GM21447 (cell line): ENCODE results near the gene CCR7.

Experiments
- ATAC-seq: cut with Tn5 transposase; IDR thresholded peaks from one replicate; pipeline ENCODE4 v1.9.1; 2021; ENCODE audit not compliant: unreplicated experiment

The CCR7 gene, protein sequence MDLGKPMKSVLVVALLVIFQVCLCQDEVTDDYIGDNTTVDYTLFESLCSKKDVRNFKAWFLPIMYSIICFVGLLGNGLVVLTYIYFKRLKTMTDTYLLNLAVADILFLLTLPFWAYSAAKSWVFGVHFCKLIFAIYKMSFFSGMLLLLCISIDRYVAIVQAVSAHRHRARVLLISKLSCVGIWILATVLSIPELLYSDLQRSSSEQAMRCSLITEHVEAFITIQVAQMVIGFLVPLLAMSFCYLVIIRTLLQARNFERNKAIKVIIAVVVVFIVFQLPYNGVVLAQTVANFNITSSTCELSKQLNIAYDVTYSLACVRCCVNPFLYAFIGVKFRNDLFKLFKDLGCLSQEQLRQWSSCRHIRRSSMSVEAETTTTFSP

DNA sequence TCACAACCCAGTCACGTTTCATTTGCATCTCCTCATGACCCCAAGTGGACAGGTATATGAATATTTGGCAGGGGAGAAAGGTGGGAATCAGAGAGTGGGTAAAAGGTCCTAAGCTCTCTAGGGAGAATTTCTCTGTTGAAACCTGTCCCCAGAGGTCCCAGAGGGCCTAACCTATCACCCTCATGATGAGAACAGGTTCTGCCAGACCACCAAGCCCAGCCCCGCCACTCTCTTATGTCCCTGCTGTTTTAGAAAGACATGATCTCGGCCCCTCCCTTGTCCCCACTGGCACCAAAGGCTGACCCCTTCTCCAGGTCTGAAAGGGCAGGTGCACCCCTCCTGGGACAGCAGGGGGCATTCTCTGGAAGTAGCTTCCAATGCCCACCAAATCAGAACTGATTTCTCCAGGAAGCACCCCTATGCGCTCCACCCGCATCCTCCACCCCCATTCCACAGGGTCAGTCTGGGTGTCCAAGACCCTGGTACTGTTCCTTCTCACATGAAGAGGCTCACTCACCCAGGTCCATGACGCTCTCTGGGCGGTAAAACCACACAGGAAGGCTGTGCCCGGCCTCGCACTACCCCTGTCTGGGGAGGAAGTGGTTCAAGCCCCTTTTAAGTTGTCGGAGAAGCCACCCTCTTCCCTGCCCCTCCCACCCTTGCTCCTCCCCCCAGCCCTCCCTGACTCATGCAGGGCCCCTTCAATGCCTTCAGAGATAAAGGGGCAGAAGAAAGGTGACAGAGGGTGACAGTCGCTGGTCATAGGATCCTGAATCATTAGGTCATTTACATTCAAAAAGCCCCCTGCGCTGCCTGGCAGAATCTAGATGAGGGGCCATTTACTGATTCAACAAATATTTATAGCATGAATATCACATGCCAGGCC is at the start of gene CCR7:
TSS of gene CCR7 (minus strand) at position 590 of the 886 bp plus-strand sequence. CDS start at position 527, 63 bp downstream.
- ATAC-seq: no peak

DNA sequence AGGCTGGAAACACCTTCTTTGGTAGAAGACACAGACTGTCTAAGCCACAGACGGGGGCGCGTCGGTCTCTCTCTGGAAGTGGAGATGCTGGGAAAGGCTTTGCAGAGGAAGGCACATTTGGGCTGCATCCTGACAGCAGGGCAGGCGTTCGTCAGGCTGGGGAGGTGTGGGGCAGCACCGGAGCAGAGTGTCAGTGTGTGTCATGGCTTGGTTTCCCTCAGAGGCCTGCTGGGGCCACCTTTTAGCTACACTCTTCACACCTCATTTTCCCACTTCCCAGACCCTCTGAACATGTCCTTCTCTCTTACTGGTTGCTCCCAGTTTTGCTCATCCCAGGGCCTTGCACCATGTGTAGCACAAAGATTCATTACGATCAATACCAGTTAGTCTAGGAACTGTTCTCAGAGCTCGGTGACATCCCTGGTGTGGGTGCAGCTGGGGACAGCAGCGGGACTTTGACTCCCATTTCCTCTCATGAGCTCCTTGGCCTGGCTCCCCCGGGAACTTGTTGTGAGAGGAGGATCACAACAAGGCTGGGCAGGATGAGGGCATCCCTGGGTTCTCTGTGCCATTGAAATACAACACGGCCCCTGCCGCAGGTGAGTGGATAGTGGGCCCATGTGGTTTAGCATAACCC is 49.3 kb upstream of the CCR7 start:
- ATAC-seq: no peak

DNA sequence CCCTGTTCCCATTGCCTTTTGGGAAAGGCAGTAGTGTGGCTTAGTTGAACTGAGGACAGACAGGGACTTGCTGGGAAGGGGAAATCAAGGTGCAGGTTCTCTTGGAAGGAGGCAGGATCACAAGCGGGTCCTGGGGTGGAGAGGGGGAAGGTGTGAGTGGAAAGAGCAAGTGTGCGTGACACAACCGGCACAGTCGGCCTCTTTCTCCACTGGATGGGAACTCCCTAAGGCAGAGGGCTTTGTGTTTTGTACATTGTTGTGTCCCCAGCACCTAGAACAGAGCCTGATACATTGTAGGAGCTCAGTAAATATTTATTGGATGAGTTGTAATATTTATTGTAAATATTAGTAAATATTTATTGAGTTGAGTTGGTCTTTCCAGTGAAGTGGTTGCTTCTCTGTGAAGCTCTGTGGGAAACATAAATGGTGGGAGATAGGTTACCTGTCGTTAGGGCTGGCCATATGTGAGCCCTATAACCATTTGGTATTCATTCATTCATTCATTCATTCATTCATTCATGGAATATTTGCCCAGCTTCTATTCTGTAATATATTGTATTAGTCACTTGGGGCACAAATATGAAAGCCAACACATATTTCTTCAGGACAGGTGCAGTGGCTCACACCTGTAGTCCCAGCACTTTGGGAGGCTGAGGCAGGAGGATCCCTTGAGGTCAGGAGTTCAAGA is 48.3 kb upstream of the CCR7 start:
- ATAC-seq: no peak

DNA sequence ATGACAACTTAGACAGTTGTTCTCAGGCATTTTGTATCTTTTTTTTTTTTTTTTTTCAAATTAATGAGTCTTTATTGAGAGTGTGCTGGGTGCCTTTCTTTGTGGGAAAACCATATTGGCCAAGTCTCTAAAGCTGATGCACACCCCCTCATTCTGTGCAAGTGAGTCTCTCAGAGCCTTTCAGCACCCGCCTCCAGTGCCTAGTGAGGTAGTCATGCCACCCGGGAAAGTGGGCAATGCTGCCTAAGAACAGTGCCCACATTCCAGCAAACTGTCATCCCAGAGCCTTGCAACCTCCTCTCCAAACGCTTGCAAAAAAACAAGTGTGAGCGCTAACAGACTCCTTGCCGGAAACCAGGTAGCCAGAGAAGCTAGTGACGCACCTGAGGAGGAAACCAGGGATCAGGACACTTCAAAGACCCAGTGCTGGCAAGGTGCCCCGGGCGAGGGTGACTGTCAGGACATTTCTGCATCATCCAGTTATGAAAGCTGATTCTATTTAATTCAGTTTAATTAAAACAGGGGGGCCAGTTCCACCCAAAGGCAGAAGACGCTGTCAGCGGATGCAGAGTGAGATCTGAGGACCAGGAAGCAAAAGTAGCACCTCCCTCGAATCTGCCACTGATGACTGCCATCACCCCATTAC is 47.5 kb upstream of the CCR7 start:
- no peak for ATAC-seq

DNA sequence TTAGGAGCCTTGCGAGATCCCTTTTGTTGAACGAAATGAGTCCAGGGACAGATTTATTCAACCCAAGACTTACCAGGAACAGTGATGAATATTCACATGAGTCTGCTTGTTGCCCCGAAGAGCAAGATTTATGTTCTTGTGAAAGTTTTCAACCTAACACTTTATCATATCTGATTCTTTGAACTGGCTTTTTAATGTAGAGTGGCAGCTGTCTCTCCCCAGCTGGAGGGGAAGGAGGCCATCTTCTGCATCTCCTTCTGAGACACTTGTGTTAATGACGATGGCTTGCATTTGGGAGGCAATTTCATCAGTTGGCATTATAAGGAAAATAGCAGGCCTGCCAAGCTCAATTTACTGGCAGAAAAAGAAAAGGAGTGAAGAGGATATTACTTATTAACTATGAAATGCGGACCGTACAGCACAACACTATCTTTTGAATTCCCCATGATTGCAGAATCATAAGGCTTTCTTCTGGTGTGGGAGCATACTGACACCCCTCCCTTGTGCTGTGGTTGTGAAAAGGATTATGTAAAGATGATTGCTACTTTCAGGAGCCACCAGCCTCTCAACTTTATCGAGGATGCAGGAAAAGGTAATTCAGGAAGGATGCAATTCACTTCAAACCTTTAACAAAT is 46.7 kb upstream of the CCR7 start:
- no peak for ATAC-seq

DNA sequence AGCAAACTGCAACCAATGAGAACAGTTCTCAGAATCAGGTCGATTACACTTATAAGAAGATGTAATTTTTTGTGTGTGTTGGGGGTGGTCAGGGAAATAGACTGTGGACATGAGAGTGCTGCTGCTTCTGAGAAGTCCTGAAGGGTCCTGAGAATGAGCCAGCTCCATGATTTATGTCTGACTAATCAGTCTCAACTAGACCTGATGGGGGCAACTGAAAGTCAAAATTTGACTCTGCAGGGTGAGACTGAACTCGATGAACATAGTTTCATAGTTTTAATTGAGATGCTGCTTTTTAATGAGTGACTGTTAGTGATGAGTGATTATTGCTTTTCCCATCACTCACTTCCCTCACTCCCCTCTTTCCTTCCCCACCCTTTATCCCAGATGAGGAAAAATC is 45.1 kb upstream of the CCR7 start:
- ATAC-seq: no peak

DNA sequence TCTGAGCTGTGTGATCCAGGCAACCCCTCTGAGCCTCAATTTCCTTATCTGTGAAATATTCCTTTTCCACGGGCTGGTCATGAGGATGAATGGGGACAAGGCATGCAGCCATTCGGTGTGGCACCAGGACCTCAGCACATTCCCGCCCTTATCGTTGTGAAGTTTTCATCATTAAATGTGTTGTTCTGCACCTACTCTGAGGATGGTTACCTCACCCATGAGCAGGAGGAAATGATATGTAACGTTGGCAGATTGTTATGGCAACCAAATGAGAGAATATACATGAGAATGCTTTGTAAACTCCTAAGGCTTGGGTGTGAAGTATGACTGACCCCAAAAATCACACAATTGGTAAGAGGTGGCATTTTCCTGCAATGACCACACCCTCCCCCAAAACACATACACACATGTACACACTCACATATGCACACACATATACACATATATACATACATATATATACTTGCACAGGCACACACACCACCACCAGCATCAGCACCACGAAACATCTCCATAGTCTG is 42.8 kb upstream of the CCR7 start:
- ATAC-seq: no peak

DNA sequence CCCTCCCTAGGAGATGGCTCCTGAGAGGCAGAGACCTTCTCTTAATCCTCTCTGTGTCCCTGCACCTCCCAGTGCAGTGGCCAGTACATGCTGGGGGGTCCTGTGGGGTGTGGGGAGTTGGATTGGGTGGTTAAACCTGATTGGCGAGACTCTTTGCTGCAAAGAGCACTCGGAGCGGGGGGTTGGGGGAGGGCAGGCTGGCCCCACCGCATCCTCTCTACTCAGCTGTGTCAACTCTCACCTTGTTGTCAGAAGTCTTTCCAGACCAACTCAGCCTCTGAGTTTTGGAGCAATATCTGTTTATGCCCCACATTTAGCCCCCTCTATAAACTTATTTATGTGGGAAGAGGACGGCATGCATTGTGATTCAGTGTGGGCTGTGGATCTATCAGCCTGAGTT is 42.4 kb upstream of the CCR7 start:
- no peak for ATAC-seq

DNA sequence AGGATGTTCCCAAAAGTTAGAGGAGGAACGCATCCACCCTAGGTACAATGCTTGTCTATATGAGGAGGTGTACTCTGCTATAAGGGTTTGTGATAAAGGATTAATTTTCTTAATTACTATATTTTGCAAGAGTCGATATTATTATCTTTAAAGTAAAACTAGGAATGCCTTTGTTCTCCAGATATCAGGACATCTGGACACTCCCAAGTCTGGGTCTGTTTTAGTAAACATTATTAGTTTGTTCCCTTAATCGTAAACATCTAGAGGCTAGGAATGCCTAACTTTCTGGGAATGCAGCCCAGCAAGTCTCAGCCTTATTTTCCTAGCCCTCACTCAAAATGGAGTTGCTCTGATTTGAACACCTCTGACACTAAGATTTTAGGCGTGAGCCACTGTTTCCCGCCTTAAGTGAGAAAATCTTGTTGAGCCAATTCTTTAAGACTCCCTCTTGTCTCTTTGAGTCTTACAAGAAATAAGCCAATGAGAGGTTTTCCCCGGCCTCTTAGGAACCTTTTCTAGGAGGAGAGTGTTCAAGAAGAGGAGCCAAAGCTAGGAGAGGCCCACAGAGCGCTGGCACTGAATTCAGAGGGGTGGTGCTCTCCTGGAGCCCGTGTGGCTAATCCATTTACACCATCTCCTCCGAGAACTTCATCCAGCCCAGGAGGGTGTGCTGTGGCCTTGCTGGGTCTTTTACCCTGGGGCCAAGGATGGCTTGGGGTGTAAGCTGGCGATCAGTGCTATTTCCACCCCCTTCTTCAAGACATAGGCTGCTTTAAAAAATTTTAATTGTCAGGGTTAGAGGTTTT is 41.5 kb upstream of the CCR7 start:
- no peak for ATAC-seq

DNA sequence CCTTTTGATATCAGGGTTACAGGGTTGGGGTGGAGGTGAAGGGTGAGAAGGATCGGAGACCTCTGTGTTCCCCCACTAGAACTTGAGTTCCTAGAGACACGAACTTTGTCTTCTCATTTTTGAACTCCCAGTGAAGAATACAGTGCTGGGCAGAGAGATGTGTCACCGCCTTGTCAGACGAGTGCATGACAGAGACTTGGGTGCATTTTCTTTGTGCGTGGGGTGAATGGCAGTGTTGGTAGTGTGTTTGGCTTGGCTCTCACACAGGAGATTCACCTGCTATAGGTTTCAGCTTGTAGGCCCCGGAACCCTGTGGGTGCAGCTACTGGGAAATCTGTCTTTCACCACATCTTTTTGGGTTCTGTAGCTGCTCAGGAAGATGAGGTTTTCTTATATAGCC is 40.0 kb upstream of the CCR7 start:
- no peak for ATAC-seq

DNA sequence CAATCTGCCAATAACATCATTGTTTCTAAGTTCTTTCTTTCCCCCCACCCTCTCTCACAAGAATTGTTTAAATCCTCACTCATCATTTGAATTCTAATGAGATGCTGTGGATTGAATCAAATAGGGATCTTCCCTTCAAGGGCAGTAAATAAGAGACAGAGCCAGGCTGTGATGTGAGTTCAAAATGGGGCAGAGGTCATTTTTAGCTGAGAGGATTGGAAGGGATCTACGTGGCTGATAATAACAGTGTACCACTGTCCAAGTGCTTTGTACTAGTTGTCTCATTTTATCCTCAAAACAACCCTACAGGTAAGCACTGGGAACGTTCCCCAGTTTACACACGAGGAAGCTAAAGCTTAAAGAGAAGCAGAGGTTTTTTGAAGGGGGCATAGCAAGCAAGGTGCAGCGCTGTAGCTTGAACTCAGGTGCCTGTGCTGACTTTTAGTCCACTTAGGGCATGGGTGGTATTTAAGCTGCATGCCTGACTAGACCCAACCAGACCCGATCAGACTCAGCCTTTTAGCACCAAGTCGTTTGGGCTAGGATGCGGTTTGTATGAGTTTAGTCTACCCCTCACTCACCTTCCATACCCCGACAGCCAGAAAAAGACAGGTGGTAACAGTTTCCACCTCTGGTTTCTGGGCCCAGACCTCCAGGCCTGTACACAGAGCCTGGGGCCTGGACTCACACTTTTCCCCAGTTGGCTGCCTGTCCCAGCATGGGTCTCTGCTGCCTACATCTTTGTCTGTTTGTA is 39.2 kb upstream of the CCR7 start:
- ATAC-seq: no peak

DNA sequence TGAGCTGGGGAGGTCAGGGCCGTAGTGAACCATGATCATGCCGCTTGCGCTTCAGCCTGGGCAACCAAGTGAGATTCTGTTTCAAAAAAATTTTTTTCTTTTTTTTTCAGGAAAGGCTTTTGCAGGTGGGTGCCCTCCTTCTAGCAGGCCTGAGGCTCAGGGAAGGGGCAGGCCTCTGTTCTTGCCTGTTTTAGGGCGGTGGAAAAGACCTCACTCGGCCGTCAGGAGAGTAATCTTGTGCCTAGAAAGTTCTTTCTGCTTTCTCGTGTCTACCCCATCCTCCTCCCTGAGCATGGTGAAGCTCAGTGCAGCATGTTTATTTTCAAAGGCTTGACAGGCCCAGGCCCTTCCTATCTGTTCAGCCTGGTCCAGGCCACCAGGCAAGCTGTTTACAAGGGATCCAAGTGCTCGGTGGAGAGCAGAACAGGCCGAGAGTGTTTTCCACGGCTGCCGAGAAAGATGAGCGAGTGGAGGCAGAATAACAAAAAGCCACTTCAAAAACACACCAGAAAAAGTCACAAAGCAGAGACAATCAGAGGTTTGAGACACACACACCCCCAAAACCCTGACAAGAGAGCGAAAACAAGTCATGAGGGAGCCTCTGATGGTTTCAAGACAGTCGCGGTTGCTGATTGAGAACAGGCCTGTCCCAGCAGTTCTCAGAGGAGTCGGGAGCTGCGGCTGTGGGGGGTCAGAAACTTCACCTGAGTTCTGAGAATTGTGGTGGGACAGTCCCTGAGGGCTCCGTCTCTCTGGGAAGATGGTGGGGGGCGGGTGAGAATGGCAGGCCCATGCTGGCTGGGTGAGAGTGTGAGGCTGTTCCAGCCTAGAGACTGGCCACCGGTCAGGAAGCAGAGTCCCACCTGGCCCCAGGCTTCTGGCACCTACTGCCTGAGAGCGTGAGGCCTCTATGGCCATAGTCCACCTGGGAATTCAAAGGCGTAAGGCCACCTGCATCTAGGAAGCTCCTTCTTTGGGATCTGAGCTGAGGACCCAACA is 37.5 kb upstream of the CCR7 start:
- no peak for ATAC-seq

DNA sequence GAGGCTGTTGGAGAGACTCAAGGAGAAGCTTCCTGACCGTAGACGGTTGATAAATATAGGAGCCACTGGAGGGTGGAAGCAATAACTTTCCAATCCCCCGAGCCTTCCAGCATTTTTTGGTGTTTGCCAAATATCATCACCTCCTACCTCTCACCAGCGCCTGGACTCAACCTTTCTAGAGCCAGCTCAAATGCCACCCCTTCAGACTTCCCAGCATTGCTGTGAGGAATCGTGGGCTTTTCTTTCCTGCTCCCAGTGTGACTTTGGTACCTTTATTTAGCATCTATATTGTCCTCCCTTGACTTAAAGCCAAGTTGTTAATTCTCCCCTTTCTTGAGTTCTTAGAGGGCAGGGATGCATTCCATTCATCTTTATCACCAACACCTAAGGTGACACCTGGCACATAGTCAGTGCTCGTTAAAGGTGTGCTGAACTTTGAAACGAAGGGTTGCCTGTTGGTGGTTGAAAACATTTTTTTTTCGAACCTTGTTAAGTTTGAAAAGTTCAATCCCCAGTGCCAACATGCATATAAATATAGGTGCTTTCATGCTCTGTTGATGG is 35.3 kb upstream of the CCR7 start:
- ATAC-seq: no peak

DNA sequence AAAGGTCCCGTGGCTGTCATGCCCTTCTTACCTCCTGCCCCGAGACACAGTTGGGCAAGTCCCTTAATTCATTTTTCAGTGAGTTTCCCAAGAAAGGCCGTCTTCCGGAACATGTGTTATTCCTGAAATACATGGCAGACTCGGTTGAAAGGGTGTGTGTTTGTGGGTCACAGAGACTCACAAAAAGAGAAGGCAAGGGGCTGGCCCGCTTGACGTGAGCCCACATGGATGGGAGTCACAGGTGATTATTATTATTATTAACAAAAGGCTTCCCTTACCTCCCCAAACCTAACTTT is 34.1 kb upstream of the CCR7 start:
- ATAC-seq: no peak

DNA sequence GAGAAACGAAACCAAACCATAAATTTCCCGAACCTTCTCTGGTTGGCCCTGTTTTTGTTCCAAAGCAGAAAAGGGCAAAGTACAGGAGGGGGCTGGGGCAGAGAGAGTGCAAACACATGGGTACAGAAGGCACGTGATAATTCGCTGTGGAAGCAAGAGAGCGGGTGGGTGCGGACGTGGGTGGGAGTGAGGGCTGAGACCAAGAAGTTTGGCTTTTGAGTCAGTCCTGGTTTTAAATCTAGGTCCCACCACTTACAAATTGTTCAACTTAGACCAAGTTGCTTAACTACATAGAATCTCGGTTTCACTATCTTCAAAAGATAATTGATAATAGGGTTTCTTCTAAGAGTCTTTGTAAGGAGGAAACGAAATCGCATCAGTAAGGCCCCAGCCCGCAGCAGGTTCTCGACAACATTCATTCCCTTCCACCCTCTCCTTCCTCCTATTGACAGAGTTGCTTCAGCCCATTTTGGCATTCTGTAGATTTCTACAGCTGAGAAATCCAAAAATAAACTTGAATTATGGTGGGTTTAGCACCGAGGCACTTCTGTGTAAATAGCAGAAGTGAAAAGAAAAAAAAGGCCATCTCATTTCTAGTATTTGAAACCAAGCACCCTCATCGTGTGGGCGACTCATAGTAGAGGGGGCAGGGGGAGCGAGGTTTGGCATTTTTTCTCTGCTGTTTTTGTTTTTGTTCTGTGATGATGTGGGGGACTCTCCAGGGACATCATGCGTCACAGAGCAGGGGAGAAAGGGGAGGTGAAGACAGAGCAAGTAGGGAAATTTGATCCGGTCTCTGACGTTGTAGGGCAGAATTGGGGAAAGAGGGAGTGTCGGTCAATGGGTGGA is 33.6 kb upstream of the CCR7 start:
- peak; percentile 70 for ATAC-seq

DNA sequence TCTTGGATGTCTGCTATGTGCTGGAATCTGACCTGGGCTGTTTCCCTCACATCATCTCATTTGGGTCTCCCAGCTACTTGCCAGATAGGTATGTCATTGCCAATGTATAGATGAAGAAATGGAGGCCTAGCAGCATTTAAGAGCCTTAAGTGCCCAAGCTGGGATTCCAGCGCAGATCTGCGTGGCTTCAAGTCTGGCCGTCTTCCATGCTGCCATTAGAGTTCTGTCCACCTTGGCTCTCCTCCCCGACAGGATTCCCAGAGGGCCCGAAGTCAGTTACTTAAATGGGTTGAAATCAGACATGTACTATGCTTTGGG is 33.0 kb upstream of the CCR7 start:
- ATAC-seq: no peak
